ENCODE measurements around the gene TARBP2. TPM values are rescaled to one million over a fixed set of nuclear protein-coding genes. Genes with fewer than 3 reads are reported as not detected.

The TARBP2 gene
- total and polyA plus RNA-seq, 4 donors, result 15.7 to 22.0 (median 18.4) TPM

GRCh38 chr12:53459097-53459496 lies 42.0 kb upstream of the TARBP2 start:
- Histone ChIP-seq H3K4me3 (ENCODE audit: low read depth in 1 of 3, low read length in 3 of 3) (no peak overlapping the region), H3K36me3 (ENCODE audit: control insufficient read depth in 4 of 4, insufficient read depth in 3 of 4, low read depth in 1 of 4, low read length in 3 of 4) (peaks cover 37 to 97% (median 94%) of the 10 kb centered on the region in 4 donors), H3K27me3 (ENCODE audit: control insufficient read depth in 4 of 4, insufficient read depth in 4 of 4, low read length in 3 of 4) (no peaks in the 10 kb centered on the region), H3K27ac (ENCODE audit: low read depth in 1 of 2, low read length in 2 of 2) (no peak overlapping the region), H3K4me1 (ENCODE audit: control insufficient read depth in 4 of 4, insufficient read depth in 4 of 4, low read length in 3 of 4) (peaks cover 0 to 14% (median 10%) of the 10 kb centered on the region in 4 donors), H3K9ac (ENCODE audit: low read depth in 1 of 2, low read length in 2 of 2) (no peak overlapping the region), H3K9me3 (ENCODE audit: control insufficient read depth in 4 of 4, low read length in 3 of 4) (no peaks in the 10 kb centered on the region)
- WGBS, result 74% methylated on average over 4 of the region's 4 CpGs
- TF ChIP-seq ATF3 (IDR thresholded peaks at IDR 0.05), result no peak
- no peak for TF ChIP-seq FOXA2 (IDR thresholded peaks at IDR 0.05)
- no peak for TF ChIP-seq YY1 (IDR thresholded peaks at IDR 0.05)
- TF ChIP-seq CTCF (IDR thresholded peaks at IDR 0.05; ENCODE audit: low read depth, low read length, missing input control), result no peak
- no peak for TF ChIP-seq FOXA1 (IDR thresholded peaks at IDR 0.05)
- DNase-seq (ENCODE audit: low spot score), result no peak

- H3K27me3 ChIP-seq (ENCODE audit: control insufficient read depth in 4 of 4, insufficient read depth in 4 of 4, low read length in 3 of 4), result no peaks in the 10 kb centered on the region
- peaks cover 37 to 97% (median 92%) of the 10 kb centered on the region in 4 donors for H3K36me3 ChIP-seq (ENCODE audit: control insufficient read depth in 4 of 4, insufficient read depth in 3 of 4, low read depth in 1 of 4, low read length in 3 of 4)
- H3K9me3 ChIP-seq (ENCODE audit: control insufficient read depth in 4 of 4, low read length in 3 of 4), result no peaks in the 10 kb centered on the region
- no peak for DNase-seq (ENCODE audit: low spot score)
- H3K4me1 ChIP-seq (ENCODE audit: control insufficient read depth in 4 of 4, insufficient read depth in 4 of 4, low read length in 3 of 4), result peaks cover 0 to 6% (median 6%) of the 10 kb centered on the region in 4 donors
- H3K4me3 ChIP-seq (ENCODE audit: low read depth in 1 of 3, low read length in 3 of 3), result no peak overlapping the region
- 80% methylated on average over 3 of the region's 3 CpGs for WGBS
- H3K9ac ChIP-seq (ENCODE audit: low read depth in 1 of 2, low read length in 2 of 2), result no peak overlapping the region
- H3K27ac ChIP-seq (ENCODE audit: low read depth in 1 of 2, low read length in 2 of 2), result no peak overlapping the region
- TF ChIP-seq RXRA (IDR thresholded peaks at IDR 0.05) (peak in 1 of 2 donors; percentile 8), YY1 (IDR thresholded peaks at IDR 0.05) (no peak)
Measured at GRCh38 chr12:53461059-53461458, 40.0 kb upstream of the TARBP2 start.

- no peak overlapping the region for H3K4me3 ChIP-seq (ENCODE audit: low read depth in 1 of 3, low read length in 3 of 3)
- H3K4me1 ChIP-seq (ENCODE audit: control insufficient read depth in 4 of 4, insufficient read depth in 4 of 4, low read length in 3 of 4), result peaks cover 0 to 6% (median 6%) of the 10 kb centered on the region in 4 donors
- H3K36me3 ChIP-seq (ENCODE audit: control insufficient read depth in 4 of 4, insufficient read depth in 3 of 4, low read depth in 1 of 4, low read length in 3 of 4), result peaks cover 35 to 99% (median 92%) of the 10 kb centered on the region in 4 donors
- no peaks in the 10 kb centered on the region for H3K9me3 ChIP-seq (ENCODE audit: control insufficient read depth in 4 of 4, low read length in 3 of 4)
- H3K27me3 ChIP-seq (ENCODE audit: control insufficient read depth in 4 of 4, insufficient read depth in 4 of 4, low read length in 3 of 4), result no peaks in the 10 kb centered on the region
- no peak overlapping the region for H3K9ac ChIP-seq (ENCODE audit: low read depth in 1 of 2, low read length in 2 of 2)
- 86% methylated on average over 8 of the region's 8 CpGs for WGBS
- no peak for DNase-seq (ENCODE audit: low spot score)
- TF ChIP-seq ATF3 (IDR thresholded peaks at IDR 0.05), result no peak
- no peak for TF ChIP-seq TAF1 (conservative IDR thresholded peaks at IDR 0.05)
- TF ChIP-seq RXRA (IDR thresholded peaks at IDR 0.05), result no peak
- no peak for TF ChIP-seq FOXA1 (IDR thresholded peaks at IDR 0.05)
- no peak for TF ChIP-seq EGR1 (IDR thresholded peaks at IDR 0.05; ENCODE audit: low read depth in 2 of 2)
- TF ChIP-seq REST (IDR thresholded peaks at IDR 0.05), result no peak
- TF ChIP-seq ZBTB33 (IDR thresholded peaks at IDR 0.05), result no peak
- TF ChIP-seq HNF4G (IDR thresholded peaks at IDR 0.05), result no peak
- no peak for TF ChIP-seq RAD21 (IDR thresholded peaks at IDR 0.05)
- no peak for TF ChIP-seq JUND (IDR thresholded peaks at IDR 0.05)
- no peak for TF ChIP-seq YY1 (IDR thresholded peaks at IDR 0.05)
- no peak overlapping the region for H3K27ac ChIP-seq (ENCODE audit: low read depth in 1 of 2, low read length in 2 of 2)
Measured at GRCh38 chr12:53461591-53461990, 39.5 kb upstream of the TARBP2 start.

All from liver (tissue), 9 donors.